SJSA1 (cell line): Measurements from ENCODE around the gene SYT1. TPM values are rescaled to one million over a fixed set of nuclear protein-coding genes. Genes with fewer than 3 reads are reported as not detected.

Source experiments
- DNase-seq, 2 experiments: peaks; one replicate each; pipeline ENCODE4 v3.0.0-alpha.2; 2015 to 2020; ENCODE audit warnings: low spot score in 2 of 2, low read depth in 1 of 2
- H3K27ac ChIP-seq: fragments of 250-450 bp; sonication (Bioruptor Pico); 2 replicates; pipeline ENCODE4 v1.5.1; 2020; ENCODE audit warnings: mild to moderate bottlenecking, moderate library complexity
- H3K27me3 ChIP-seq: fragments of 250-450 bp; sonication (Bioruptor Pico); replicated peaks from 2 replicates; pipeline ENCODE4 v1.5.1; 2020; ENCODE audit warnings: mild to moderate bottlenecking, moderate library complexity
- H3K36me3 ChIP-seq: fragments of 250-450 bp; sonication (Bioruptor Pico); 2 replicates; pipeline ENCODE4 v1.5.1; 2020; ENCODE audit warnings: mild to moderate bottlenecking
- H3K4me1 ChIP-seq: fragments of 250-450 bp; sonication (Bioruptor Pico); replicated peaks from 2 replicates; pipeline ENCODE4 v1.6.1; 2021; ENCODE audit warnings: mild to moderate bottlenecking
- H3K4me3 ChIP-seq: fragments of 250-450 bp; sonication (Bioruptor Pico); 2 replicates; pipeline ENCODE4 v1.5.1; 2020; ENCODE audit warnings: mild to moderate bottlenecking
- H3K9me3 ChIP-seq: fragments of 250-450 bp; sonication (Bioruptor Pico); replicated peaks from 2 replicates; pipeline ENCODE4 v1.5.1; 2020; ENCODE audit warnings: mild to moderate bottlenecking
- total RNA-seq: library from RNA; depleted of rRNA; stranded (reverse); fragments of >200 nt; shearing (Covaris generic); gene quantifications from 2 replicates; pipeline ENCODE4 v1.2.3, GENCODE V29; 2014

SYT1 gene
- total RNA-seq, 1 experiment from 2014 or later: 31.9 TPM

DNA sequence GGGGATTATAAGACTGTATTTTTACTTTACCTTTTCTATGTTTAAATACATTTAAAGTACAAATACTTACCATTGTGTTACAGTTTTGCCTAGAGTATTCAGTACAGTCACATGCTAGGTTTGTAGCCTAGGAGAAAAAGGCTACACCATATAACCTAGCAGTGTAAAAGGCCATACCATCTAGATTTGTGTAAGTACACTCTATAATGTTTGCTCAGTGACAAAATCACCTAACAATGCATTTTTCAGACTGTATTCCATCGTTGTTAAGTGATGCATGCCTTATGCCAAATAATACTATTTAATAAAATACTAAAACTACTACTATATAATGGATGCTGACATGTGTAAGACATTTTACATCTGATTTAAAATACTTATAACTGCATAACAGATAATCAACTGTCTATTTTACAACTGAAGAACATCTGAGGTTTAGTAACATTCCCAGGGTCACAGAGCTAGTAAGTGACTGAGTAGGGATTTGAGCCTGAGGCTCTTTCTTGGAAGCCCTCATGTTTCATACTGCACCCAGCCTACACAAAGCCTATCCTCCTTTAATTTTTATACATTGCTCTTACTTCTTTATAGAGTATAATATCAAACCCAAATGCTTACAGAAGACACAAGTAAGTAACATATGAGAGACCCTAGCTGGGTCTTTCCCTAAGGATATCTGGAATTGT lies 296.8 kb downstream of the SYT1 start:
- Histone ChIP-seq H3K4me3 (no peak overlapping the region), H3K36me3 (no peaks in the 10 kb centered on the region), H3K4me1 (no peaks in the 10 kb centered on the region), H3K9me3 (no peaks in the 10 kb centered on the region), H3K27me3 (no peaks in the 10 kb centered on the region), H3K27ac (no peak overlapping the region)
- no peak for DNase-seq

GRCh38 chr12:79162147-79162772 lies 297.7 kb downstream of the SYT1 start:
- H3K27me3 ChIP-seq: no peaks in the 10 kb centered on the region

GRCh38 chr12:79162948-79163347 lies 298.4 kb downstream of the SYT1 start:
- Histone ChIP-seq H3K4me3 (no peak overlapping the region), H3K27me3 (no peaks in the 10 kb centered on the region), H3K36me3 (no peaks in the 10 kb centered on the region), H3K4me1 (no peaks in the 10 kb centered on the region), H3K9me3 (no peaks in the 10 kb centered on the region), H3K27ac (no peak overlapping the region)
- DNase-seq: no peak

More at GRCh38 chr12:79162147-79162772, 297.7 kb downstream of the SYT1 start:
- no peaks in the 10 kb centered on the region for H3K36me3 ChIP-seq
- H3K27ac ChIP-seq: no peak overlapping the region
- no peaks in the 10 kb centered on the region for H3K4me1 ChIP-seq
- no peaks in the 10 kb centered on the region for H3K9me3 ChIP-seq
- no peak overlapping the region for H3K4me3 ChIP-seq
- DNase-seq: no peak

DNA sequence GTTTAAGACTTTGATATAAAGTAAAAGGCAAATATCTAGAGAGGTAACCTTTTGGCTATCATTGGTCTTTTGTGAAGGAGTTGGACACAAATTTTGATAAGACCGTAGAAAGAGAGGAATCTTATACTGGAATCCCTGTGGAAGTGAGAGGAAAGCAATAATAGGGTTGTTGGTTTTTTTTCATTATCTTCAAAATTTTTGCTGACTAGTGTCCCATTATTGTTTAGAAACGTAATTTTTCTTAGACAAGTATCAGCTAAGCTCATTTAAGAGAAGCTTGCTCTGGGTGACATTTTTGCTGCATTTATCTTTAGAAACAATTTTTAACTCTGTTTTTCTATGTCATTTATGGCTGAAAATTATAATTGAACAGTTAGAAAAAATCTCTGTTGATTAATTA lies 300.3 kb downstream of the SYT1 start:
- Histone ChIP-seq H3K4me3 (no peak overlapping the region), H3K27ac (no peak overlapping the region), H3K36me3 (no peaks in the 10 kb centered on the region), H3K27me3 (no peaks in the 10 kb centered on the region), H3K9me3 (no peaks in the 10 kb centered on the region), H3K4me1 (no peaks in the 10 kb centered on the region)
- no peak for DNase-seq

DNA sequence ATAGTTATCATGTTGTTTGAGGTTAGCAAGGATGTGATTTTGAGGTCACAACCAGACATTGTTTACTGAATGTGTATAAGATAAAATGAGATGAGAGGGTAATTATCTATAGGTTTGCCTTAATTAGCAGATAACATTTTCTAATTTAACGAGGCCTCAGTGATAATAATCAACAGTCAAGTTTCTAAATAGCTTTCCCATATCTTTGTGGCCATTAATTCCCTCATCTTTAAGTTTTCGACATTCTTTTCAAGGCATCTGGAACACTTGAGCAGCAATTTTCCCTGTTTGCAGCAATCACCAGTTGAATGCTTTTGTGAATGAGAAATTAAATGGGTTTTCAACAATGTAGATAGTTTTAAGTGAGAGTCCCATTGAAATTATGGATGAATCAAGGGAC lies 304.1 kb downstream of the SYT1 start:
- no peak for DNase-seq
- no peak overlapping the region for H3K4me3 ChIP-seq
- no peaks in the 10 kb centered on the region for H3K9me3 ChIP-seq
- H3K36me3 ChIP-seq: no peaks in the 10 kb centered on the region
- no peak overlapping the region for H3K27ac ChIP-seq
- no peaks in the 10 kb centered on the region for H3K4me1 ChIP-seq
- H3K27me3 ChIP-seq: no peaks in the 10 kb centered on the region

- peak in 1 of 2 experiments; percentile 11 for DNase-seq
- H3K27ac ChIP-seq: no peak overlapping the region
- no peak overlapping the region for H3K4me3 ChIP-seq
- H3K27me3 ChIP-seq: no peaks in the 10 kb centered on the region
- no peaks in the 10 kb centered on the region for H3K4me1 ChIP-seq
- no peaks in the 10 kb centered on the region for H3K9me3 ChIP-seq
- H3K36me3 ChIP-seq: no peaks in the 10 kb centered on the region
Observed at GRCh38 chr12:79174626-79175025, 310.1 kb downstream of the SYT1 start.

GRCh38 chr12:79183003-79183402 lies 318.4 kb downstream of the SYT1 start:
- H3K4me1 ChIP-seq: no peaks in the 10 kb centered on the region

GRCh38 chr12:79183926-79184325 lies 319.4 kb downstream of the SYT1 start:
- Histone ChIP-seq H3K27me3 (no peaks in the 10 kb centered on the region), H3K9me3 (no peaks in the 10 kb centered on the region), H3K36me3 (peaks cover 8% of the 10 kb centered on the region; the same call in 1 of the 2 replicates), H3K4me1 (no peaks in the 10 kb centered on the region), H3K4me3 (no peak overlapping the region), H3K27ac (no peak overlapping the region)
- no peak for DNase-seq

More at GRCh38 chr12:79183003-79183402, 318.4 kb downstream of the SYT1 start:
- no peaks in the 10 kb centered on the region for H3K9me3 ChIP-seq
- no peak overlapping the region for H3K27ac ChIP-seq
- no peaks in the 10 kb centered on the region for H3K27me3 ChIP-seq
- peaks cover 8% of the 10 kb centered on the region; the same call in 1 of the 2 replicates for H3K36me3 ChIP-seq
- DNase-seq: no peak
- H3K4me3 ChIP-seq: no peak overlapping the region

DNA sequence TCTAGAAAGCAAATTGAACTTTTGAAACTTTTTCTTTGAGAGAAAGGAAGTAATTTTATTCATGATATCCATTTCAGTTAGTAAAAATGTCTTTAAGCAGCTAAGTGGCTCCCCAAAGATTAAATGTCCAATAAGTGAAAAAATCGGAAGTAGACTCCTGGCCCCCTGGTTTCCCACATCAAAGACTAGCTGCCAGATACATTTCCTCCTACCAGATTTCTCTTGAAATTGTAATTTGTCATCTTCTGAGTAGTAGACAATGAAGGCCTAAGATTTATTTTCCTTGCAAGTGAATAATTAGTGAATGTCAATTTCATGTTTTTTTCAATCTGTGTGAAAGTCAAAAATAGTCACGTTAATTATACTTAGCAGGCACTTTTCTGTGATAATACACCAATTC lies 321.9 kb downstream of the SYT1 start:
- H3K27me3 ChIP-seq: no peaks in the 10 kb centered on the region
- H3K27ac ChIP-seq: no peak overlapping the region
- H3K4me3 ChIP-seq: no peak overlapping the region
- H3K36me3 ChIP-seq: peaks cover 8% of the 10 kb centered on the region; the same call in 1 of the 2 replicates
- no peak for DNase-seq
- H3K4me1 ChIP-seq: no peaks in the 10 kb centered on the region
- no peaks in the 10 kb centered on the region for H3K9me3 ChIP-seq

GRCh38 chr12:79187032-79187431 lies 322.5 kb downstream of the SYT1 start:
- Histone ChIP-seq H3K36me3 (peaks cover 10% of the 10 kb centered on the region; the same call in 1 of the 2 replicates), H3K9me3 (no peaks in the 10 kb centered on the region), H3K27ac (no peak overlapping the region), H3K4me1 (no peaks in the 10 kb centered on the region), H3K27me3 (no peaks in the 10 kb centered on the region), H3K4me3 (no peak overlapping the region)
- DNase-seq: no peak

DNA sequence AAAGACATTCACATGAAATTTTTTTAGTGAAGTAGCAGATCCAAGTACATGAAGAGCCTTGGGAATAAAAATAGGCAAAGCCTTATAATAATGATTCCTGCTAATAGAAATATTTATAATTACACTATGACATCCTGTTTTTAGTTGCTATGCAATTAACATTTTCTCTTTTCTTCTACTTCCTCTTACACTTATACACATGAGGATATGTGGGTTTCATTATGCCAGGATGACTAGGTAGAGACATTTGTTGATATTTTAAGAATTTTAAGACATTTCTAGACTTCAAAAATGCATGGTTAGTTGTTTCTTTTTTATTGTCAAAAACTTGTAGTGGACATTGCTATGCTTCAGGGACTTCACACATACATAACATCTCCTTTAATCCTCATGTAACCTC lies 326.8 kb downstream of the SYT1 start:
- H3K36me3 ChIP-seq: peaks cover 13% of the 10 kb centered on the region; the same call in 1 of the 2 replicates
- H3K27ac ChIP-seq: no peak overlapping the region
- no peak overlapping the region for H3K4me3 ChIP-seq
- H3K9me3 ChIP-seq: no peaks in the 10 kb centered on the region
- no peaks in the 10 kb centered on the region for H3K4me1 ChIP-seq
- no peaks in the 10 kb centered on the region for H3K27me3 ChIP-seq
- no peak for DNase-seq

GRCh38 chr12:79194595-79194994 lies 330.0 kb downstream of the SYT1 start:
- no peak overlapping the region for H3K4me3 ChIP-seq
- no peaks in the 10 kb centered on the region for H3K27me3 ChIP-seq
- DNase-seq: no peak
- H3K4me1 ChIP-seq: no peaks in the 10 kb centered on the region
- H3K27ac ChIP-seq: no peak overlapping the region
- H3K9me3 ChIP-seq: no peaks in the 10 kb centered on the region
- 0 out of 2 replicates have a peak, but pooled peaks cover 5% of the 10 kb centered on the region for H3K36me3 ChIP-seq

DNA sequence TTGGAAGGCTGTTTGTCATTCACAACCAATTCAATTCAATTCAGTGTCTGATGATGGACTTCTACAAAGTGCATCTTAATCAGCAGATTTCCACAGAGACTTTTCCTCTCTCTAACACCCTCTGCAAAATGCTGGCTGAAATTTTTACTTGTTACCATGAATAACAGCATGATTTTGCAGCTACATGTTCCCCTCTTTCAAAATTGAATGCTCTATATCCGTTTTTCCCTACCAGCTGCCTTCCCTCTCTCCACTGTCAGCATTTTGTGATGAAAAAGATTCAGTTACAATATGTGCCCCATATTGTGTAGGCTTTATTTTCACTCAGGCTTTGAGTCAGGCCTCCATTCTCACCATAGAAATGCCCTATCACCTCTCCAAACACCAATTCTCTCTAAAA lies 334.6 kb downstream of the SYT1 start:
- H3K27me3 ChIP-seq: no peaks in the 10 kb centered on the region
- no peaks in the 10 kb centered on the region for H3K4me1 ChIP-seq
- no peak for DNase-seq
- H3K27ac ChIP-seq: no peak overlapping the region
- H3K9me3 ChIP-seq: no peaks in the 10 kb centered on the region
- no peaks in the 10 kb centered on the region; the same call in 1 of the 2 replicates for H3K36me3 ChIP-seq
- no peak overlapping the region for H3K4me3 ChIP-seq

DNA sequence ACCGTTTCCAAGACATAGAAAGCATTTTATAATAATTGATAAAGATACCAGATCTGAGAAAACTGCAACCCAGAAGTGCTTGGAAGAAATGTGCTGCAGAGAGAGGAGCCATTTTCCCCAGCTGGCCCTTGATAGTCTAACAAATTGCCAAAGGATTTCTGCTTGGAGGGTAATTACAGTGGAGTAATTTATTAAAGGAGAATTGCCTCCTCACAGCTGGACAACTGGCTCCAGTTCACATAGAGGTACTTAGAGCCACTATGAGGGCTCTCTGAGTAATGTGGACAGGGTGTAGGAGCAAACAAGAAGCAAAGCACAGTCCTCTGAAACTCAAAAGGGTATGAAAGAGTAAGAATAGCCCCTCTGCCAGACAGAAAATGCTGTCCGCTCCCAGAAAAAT lies 335.6 kb downstream of the SYT1 start:
- H3K27ac ChIP-seq: no peak overlapping the region
- no peak for DNase-seq
- no peaks in the 10 kb centered on the region for H3K27me3 ChIP-seq
- no peak overlapping the region for H3K4me3 ChIP-seq
- H3K4me1 ChIP-seq: no peaks in the 10 kb centered on the region
- H3K9me3 ChIP-seq: no peaks in the 10 kb centered on the region
- no peaks in the 10 kb centered on the region; the same call in 1 of the 2 replicates for H3K36me3 ChIP-seq
